ENCODE measurements around the gene CDC16. TPM values are rescaled to one million over a fixed set of nuclear protein-coding genes. Genes with fewer than 3 reads are reported as not detected.

The CDC16 gene
- total and polyA plus RNA-seq, 9 of the 15 experiments (the other 6 are each of a cell fraction or from before 2014, with no cell fraction given) = 23.2 to 102 (median 51.6) TPM

GRCh38 chr13:114282041-114282670 lies 47.5 kb downstream of the CDC16 start (continued):
- TF ChIP-seq OTX1 (CRISPR knock-in tag; IDR thresholded peaks at IDR 0.05) = no peak
- TF ChIP-seq HCFC1 (IDR thresholded peaks at IDR 0.05; ENCODE audit: low read depth, low read length) = peak; percentile 4; the same call in 1 of the 2 replicates
- no peak for TF ChIP-seq ZNF778 (CRISPR knock-in tag; IDR thresholded peaks at IDR 0.05)
- TF ChIP-seq KLF6 (CRISPR knock-in tag; IDR thresholded peaks at IDR 0.05; ENCODE audit: borderline replicate concordance) = 0 out of 2 replicates have a peak, but pooled peaks have one; percentile 33
- TF ChIP-seq ZNF444 (CRISPR knock-in tag; IDR thresholded peaks at IDR 0.05) = 0 out of 2 replicates have a peak, but pooled peaks have one; percentile 37
- TF ChIP-seq HIVEP1 (CRISPR knock-in tag; IDR thresholded peaks at IDR 0.05) = 0 out of 2 replicates have a peak, but pooled peaks have one; percentile 39
- peak; percentile 61 for TF ChIP-seq CBFA2T3 (IDR thresholded peaks at IDR 0.05)
- no peak for TF ChIP-seq GTF2B (IDR thresholded peaks at IDR 0.05; ENCODE audit: extremely low read depth, insufficient read length)
- TF ChIP-seq ZNF23 (CRISPR knock-in tag; IDR thresholded peaks at IDR 0.05) = 0 out of 2 replicates have a peak, but pooled peaks have one; percentile 15
- TF ChIP-seq TOE1 (IDR thresholded peaks at IDR 0.05; ENCODE audit: borderline replicate concordance) = peak; percentile 22; the same call in 1 of the 2 replicates
- TF ChIP-seq TOE1 (CRISPR knock-in tag; IDR thresholded peaks at IDR 0.05; ENCODE audit: borderline replicate concordance, low read depth) = no peak
- peak; percentile 31; the same call in 1 of the 2 replicates for TF ChIP-seq PHF8 (IDR thresholded peaks at IDR 0.05; ENCODE audit: borderline replicate concordance, low read length)
- no peak for TF ChIP-seq IRF2 (CRISPR knock-in tag; IDR thresholded peaks at IDR 0.05)
- peak; percentile 61 for TF ChIP-seq POLR2B (IDR thresholded peaks at IDR 0.05; ENCODE audit: low read depth, partially characterized antibody)
- TF ChIP-seq CBFA2T2 (conservative IDR thresholded peaks at IDR 0.05) = peak; percentile 58
- TF ChIP-seq ETV1 (tag; conservative IDR thresholded peaks at IDR 0.05; ENCODE audit: low read depth) = 0 out of 2 replicates have a peak, but pooled peaks have one; percentile 27
- TF ChIP-seq ZNF12 (CRISPR knock-in tag; IDR thresholded peaks at IDR 0.05) = no peak
- TF ChIP-seq KLF13 (tag; IDR thresholded peaks at IDR 0.05; ENCODE audit: borderline replicate concordance, low read depth) = peak; percentile 34; the same call in 1 of the 2 replicates
- 0 out of 2 replicates have a peak, but pooled peaks have one; percentile 19 for TF ChIP-seq DMBX1 (CRISPR knock-in tag; IDR thresholded peaks at IDR 0.05; ENCODE audit: borderline replicate concordance)
- peak; percentile 23; the same call in 1 of the 2 replicates for TF ChIP-seq MTA3 (IDR thresholded peaks at IDR 0.05; ENCODE audit: borderline replicate concordance)
- peak; percentile 72 for TF ChIP-seq POLR2A (conservative IDR thresholded peaks at IDR 0.05)
- peak; percentile 68 for TF ChIP-seq NCOA6 (IDR thresholded peaks at IDR 0.05)
- TF ChIP-seq MAX (CRISPR knock-in tag; IDR thresholded peaks at IDR 0.05) = no peak
- TF ChIP-seq PRDM10 (IDR thresholded peaks at IDR 0.05; ENCODE audit: partially characterized antibody) = peak; percentile 8
- peak; percentile 84 for TF ChIP-seq SUPT5H (IDR thresholded peaks at IDR 0.05)
- peak; percentile 60 for TF ChIP-seq DACH1 (IDR thresholded peaks at IDR 0.05; ENCODE audit: partially characterized antibody)
